ENCODE measurements around the gene AKR1C1. TPM values are rescaled to one million over a fixed set of nuclear protein-coding genes. Genes with fewer than 3 reads are reported as not detected.
"Not testable (repeated sequence)": the region's sequence is repeated elsewhere in the genome, so short reads cannot be mapped to it uniquely, and the experiment has no call there.

The AKR1C1 gene
- total RNA-seq, 1 donor = 140 TPM

DNA sequence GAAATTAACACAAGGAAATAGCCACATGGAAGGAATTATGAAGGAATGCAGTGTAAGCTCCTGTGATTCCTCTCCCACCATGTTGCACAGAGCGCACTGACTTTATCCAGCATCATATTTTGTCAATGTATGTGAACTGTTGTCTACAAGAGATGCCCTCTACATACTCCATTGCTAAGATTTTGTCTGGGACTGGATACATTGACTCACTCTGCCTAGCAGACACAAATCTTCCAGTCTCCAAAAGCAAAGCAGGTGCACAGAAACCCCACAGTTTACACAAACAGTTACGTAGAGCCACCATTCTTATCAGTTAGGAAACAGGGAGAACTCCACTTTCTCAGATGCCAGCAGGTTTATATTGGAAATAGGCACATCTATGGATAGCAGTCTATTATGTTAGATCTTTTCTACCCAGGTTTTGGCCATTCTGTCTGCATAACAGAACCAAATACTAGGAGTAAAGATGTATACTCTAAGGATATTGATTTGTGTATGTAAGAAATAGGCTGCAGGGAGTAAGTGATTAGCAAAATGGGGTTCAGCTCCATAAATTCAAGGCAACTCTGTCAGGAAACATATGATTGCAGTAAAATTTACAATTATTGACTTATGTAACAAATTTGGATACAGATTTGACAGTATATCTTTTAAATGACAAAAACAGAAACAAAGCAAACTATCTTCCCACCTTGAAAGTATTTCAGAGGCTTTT lies 39.0 kb downstream of the AKR1C1 start:
- DNase-seq (ENCODE audit: insufficient read length, low spot score, missing footprints) = no peak
- Histone ChIP-seq H3K4me2 (ENCODE audit: insufficient read depth, low read length) (no peak overlapping the region), H2AFZ (ENCODE audit: low read length) (no peak overlapping the region), H3K27ac (ENCODE audit: low read depth, low read length) (no peak overlapping the region), H3K36me3 (ENCODE audit: insufficient read depth, low read length) (no peaks in the 10 kb centered on the region), H4K20me1 (ENCODE audit: insufficient read depth, low read length) (no peaks in the 10 kb centered on the region), H3K9me3 (ENCODE audit: low read depth, low read length) (no peaks in the 10 kb centered on the region), H3K4me3 (ENCODE audit: insufficient read depth, low read length) (no peak overlapping the region), H3K27me3 (ENCODE audit: insufficient read depth, low read length) (no peaks in the 10 kb centered on the region), H3K79me2 (ENCODE audit: insufficient read depth, low read length) (no peaks in the 10 kb centered on the region), H3K4me1 (ENCODE audit: insufficient read depth, low read length) (no peaks in the 10 kb centered on the region)
- TF ChIP-seq, protein P1, sequence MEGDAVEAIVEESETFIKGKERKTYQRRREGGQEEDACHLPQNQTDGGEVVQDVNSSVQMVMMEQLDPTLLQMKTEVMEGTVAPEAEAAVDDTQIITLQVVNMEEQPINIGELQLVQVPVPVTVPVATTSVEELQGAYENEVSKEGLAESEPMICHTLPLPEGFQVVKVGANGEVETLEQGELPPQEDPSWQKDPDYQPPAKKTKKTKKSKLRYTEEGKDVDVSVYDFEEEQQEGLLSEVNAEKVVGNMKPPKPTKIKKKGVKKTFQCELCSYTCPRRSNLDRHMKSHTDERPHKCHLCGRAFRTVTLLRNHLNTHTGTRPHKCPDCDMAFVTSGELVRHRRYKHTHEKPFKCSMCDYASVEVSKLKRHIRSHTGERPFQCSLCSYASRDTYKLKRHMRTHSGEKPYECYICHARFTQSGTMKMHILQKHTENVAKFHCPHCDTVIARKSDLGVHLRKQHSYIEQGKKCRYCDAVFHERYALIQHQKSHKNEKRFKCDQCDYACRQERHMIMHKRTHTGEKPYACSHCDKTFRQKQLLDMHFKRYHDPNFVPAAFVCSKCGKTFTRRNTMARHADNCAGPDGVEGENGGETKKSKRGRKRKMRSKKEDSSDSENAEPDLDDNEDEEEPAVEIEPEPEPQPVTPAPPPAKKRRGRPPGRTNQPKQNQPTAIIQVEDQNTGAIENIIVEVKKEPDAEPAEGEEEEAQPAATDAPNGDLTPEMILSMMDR (IDR thresholded peaks at IDR 0.05; ENCODE audit: extremely low read depth, low read depth, low read length) = no peak

DNA sequence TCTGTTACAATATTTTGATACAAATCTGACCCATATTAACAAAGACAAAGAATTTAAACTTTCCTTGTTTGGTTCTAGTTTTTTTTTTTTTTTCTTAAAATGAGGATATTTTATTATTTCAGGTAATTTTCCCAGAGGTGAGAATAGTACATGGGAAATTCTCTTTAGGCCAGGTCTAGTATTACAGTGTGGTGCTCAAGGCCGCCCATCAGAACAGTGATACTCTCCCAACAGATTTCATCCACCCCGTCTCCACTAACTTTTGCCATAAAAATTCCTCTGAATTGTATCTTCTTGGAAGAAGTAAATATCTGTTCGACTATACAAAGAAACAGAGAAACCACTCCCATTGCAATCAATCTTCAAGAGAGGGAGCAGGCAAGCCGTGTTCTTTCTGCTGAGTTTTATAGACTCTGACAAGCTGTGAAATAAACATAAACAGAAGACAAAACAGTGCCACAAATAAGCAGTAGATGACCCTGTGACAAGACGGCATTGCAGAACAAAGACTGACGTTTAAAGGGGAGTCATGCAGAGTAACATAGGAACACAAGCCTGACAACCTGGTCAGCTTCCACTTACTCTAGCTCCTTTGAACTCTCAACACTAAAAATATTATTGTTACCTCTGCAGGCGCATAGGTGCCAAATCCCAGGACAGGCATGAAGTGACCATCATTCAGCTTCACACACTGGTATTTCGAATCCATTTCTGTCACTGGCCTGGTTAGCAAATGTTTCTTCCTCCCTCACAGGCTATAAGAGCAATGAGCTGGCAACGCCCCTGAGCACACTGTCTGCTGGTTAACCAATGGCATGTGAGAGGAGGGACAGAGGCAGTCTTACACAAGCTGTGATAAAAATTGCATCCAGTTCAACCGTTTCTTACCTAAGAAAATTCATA lies 40.2 kb downstream of the AKR1C1 start, which contains the start of gene AKR1C2:
Gene AKR1C2, minus strand, starts transcription at position 731 of the 903 bp plus-strand sequence. Its CDS starts 22 bp downstream, at position 709.
- DNase-seq (ENCODE audit: insufficient read length, low spot score, missing footprints); H3K4me1 ChIP-seq (ENCODE audit: insufficient read depth, low read length); H3K27me3 ChIP-seq (ENCODE audit: insufficient read depth, low read length); H3K27ac ChIP-seq (ENCODE audit: low read depth, low read length); H4K20me1 ChIP-seq (ENCODE audit: insufficient read depth, low read length); H3K9me3 ChIP-seq (ENCODE audit: low read depth, low read length); H3K79me2 ChIP-seq (ENCODE audit: insufficient read depth, low read length); H3K36me3 ChIP-seq (ENCODE audit: insufficient read depth, low read length): not testable (repeated sequence)
- H3K4me3 ChIP-seq (ENCODE audit: insufficient read depth, low read length) = peak within 1 kb of the TSS; percentile 59
- H3K4me2 ChIP-seq (ENCODE audit: insufficient read depth, low read length) = peak within 1 kb of the TSS; percentile 72
- peak within 1 kb of the TSS; percentile 80 for H2AFZ ChIP-seq (ENCODE audit: low read length)

DNA sequence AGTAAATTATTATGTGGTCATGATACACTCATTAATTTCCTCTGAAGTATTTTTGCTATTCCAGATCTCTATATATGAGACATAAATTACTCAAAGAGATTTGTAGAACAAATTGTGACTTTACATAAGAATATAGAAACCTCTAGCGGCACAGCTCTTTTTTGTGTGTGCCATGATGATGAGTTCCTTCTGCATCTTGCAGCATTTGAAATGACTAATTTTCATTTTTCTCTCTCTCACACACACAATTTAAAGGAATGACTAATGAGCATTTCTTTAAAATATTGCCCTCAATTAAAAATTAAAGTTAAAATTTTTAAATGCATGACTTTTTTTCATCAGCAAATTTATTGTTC lies 40.8 kb downstream of the AKR1C1 start:
- not testable (repeated sequence) for H3K36me3 ChIP-seq (ENCODE audit: insufficient read depth, low read length); H3K27ac ChIP-seq (ENCODE audit: low read depth, low read length); DNase-seq (ENCODE audit: insufficient read length, low spot score, missing footprints); H3K4me1 ChIP-seq (ENCODE audit: insufficient read depth, low read length); H3K27me3 ChIP-seq (ENCODE audit: insufficient read depth, low read length); H3K79me2 ChIP-seq (ENCODE audit: insufficient read depth, low read length); H3K9me3 ChIP-seq (ENCODE audit: low read depth, low read length); H4K20me1 ChIP-seq (ENCODE audit: insufficient read depth, low read length); H3K4me2 ChIP-seq (ENCODE audit: insufficient read depth, low read length); H3K4me3 ChIP-seq (ENCODE audit: insufficient read depth, low read length); H2AFZ ChIP-seq (ENCODE audit: low read length)

DNA sequence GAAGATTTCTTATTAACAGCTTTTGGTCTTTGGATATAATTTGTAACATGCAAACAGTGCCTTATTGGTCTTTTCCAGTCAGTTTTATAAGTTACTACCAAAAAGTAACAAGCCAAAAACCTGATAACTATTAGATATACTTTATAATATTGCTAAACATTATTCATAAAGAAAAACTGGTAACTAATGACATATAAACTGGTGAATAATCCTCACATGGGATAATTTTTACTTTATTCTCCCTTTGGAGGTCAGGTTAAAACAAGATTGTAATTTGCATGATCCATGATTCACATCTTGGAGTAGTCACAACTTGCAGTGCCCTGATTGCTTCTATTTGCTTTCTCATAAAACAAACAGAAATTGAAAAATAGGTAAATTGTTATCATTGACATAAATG lies 41.3 kb downstream of the AKR1C1 start:
- not testable (repeated sequence) for H3K27ac ChIP-seq (ENCODE audit: low read depth, low read length)

DNA sequence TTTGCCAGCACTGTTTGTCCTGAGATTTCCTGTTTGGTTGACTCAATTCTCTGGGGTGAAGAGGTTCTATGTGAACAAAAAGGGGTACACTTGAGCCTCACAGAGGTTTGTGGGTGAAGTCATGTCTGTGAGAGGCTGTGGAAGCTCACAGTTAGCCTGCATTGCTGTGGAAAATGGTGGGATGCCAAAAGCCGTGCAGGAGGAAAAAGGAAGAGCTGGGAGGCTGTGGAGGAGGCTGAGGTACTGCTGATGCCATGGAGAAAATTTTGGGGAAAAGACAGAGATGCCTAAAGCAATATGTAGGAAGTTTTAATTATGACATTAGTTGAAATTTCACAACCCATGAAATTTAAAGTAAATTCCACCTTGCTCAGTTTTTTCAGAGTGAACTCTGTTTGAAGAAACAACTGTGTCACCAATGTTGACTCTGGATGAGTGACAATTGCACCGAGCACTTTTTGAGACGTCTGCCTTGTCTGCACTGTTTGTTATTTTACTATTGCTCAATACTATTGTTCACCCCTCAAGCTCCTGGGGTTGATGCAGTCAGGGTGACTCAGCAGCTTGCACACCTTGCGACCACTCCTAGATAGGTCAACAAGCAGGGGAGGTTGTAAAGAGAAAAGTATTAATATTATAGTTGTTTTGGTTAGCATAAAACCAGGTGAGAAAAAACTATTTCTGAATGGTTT lies 45.8 kb downstream of the AKR1C1 start:
- DNase-seq (ENCODE audit: insufficient read length, low spot score, missing footprints); H3K4me3 ChIP-seq (ENCODE audit: insufficient read depth, low read length); H3K79me2 ChIP-seq (ENCODE audit: insufficient read depth, low read length); H3K9me3 ChIP-seq (ENCODE audit: low read depth, low read length); H4K20me1 ChIP-seq (ENCODE audit: insufficient read depth, low read length); H3K27me3 ChIP-seq (ENCODE audit: insufficient read depth, low read length); H2AFZ ChIP-seq (ENCODE audit: low read length); H3K27ac ChIP-seq (ENCODE audit: low read depth, low read length); H3K36me3 ChIP-seq (ENCODE audit: insufficient read depth, low read length); H3K4me2 ChIP-seq (ENCODE audit: insufficient read depth, low read length); H3K4me1 ChIP-seq (ENCODE audit: insufficient read depth, low read length): not testable (repeated sequence)

More for the DNA sequence above, 41.3 kb downstream of the AKR1C1 start:
- not testable (repeated sequence) for H3K4me2 ChIP-seq (ENCODE audit: insufficient read depth, low read length); H3K79me2 ChIP-seq (ENCODE audit: insufficient read depth, low read length); H4K20me1 ChIP-seq (ENCODE audit: insufficient read depth, low read length); H3K9me3 ChIP-seq (ENCODE audit: low read depth, low read length); DNase-seq (ENCODE audit: insufficient read length, low spot score, missing footprints); H3K4me1 ChIP-seq (ENCODE audit: insufficient read depth, low read length); H3K36me3 ChIP-seq (ENCODE audit: insufficient read depth, low read length); H2AFZ ChIP-seq (ENCODE audit: low read length); H3K4me3 ChIP-seq (ENCODE audit: insufficient read depth, low read length); H3K27me3 ChIP-seq (ENCODE audit: insufficient read depth, low read length)

DNA sequence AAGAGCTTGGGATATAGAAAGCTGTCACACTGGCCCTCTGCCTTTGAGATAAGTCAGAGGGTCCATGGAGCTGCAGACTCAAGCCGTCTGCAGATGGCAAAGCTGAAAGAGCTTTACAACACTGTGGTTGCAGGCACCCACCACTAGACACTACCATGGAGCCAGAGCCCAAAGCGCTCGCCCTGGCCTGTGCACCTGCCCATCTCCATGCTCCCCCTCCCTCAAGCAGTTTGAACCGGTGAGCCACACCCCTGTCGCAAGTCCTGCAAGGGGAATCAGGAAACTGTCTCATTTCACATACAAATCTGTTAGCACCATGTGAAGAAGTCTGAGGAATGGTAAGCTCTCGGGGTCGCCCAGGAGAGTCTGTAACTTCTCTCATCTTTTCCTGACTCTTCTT lies 46.8 kb downstream of the AKR1C1 start:
- H3K36me3 ChIP-seq (ENCODE audit: insufficient read depth, low read length); H3K4me1 ChIP-seq (ENCODE audit: insufficient read depth, low read length); H3K27me3 ChIP-seq (ENCODE audit: insufficient read depth, low read length); H3K4me2 ChIP-seq (ENCODE audit: insufficient read depth, low read length); DNase-seq (ENCODE audit: insufficient read length, low spot score, missing footprints); H2AFZ ChIP-seq (ENCODE audit: low read length); H3K27ac ChIP-seq (ENCODE audit: low read depth, low read length); H3K4me3 ChIP-seq (ENCODE audit: insufficient read depth, low read length); H3K9me3 ChIP-seq (ENCODE audit: low read depth, low read length); H4K20me1 ChIP-seq (ENCODE audit: insufficient read depth, low read length); H3K79me2 ChIP-seq (ENCODE audit: insufficient read depth, low read length): not testable (repeated sequence)

DNA sequence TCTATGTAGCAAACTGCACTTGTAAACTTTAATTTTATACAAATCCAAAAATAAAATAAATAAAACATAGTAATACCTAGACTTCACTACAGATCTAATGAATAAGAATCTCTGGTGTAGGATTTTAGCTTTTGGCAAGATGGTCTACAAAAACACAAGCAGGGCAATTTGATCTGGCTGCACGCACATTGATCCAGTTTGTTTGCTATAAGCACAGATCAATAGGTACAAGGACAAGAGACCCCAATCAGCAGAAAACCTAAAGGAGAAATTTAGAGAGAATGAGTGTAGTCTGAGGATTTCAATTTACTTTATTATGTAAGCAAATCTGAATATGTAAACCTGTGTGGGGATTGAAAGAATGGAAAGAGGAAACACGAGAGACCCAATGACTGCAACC lies 48.2 kb downstream of the AKR1C1 start:
- H3K4me2 ChIP-seq (ENCODE audit: insufficient read depth, low read length); H3K4me3 ChIP-seq (ENCODE audit: insufficient read depth, low read length); H4K20me1 ChIP-seq (ENCODE audit: insufficient read depth, low read length); H3K4me1 ChIP-seq (ENCODE audit: insufficient read depth, low read length); H3K9me3 ChIP-seq (ENCODE audit: low read depth, low read length); H3K36me3 ChIP-seq (ENCODE audit: insufficient read depth, low read length); H3K27ac ChIP-seq (ENCODE audit: low read depth, low read length); H2AFZ ChIP-seq (ENCODE audit: low read length); H3K79me2 ChIP-seq (ENCODE audit: insufficient read depth, low read length); DNase-seq (ENCODE audit: insufficient read length, low spot score, missing footprints); H3K27me3 ChIP-seq (ENCODE audit: insufficient read depth, low read length): not testable (repeated sequence)

All from osteoblast (primary cell).